Inflammatory macrophage (primary cell): ENCODE measurements around the gene TXNRD2.
A peak's percentile ranks its signal among the peaks of the same experiment; 100 is the strongest.
"Not testable (repeated sequence)": the region's sequence is repeated elsewhere in the genome, so short reads cannot be mapped to it uniquely, and the experiment has no call there.

Experiments used
- DNase-seq, 2 donors: peaks; one replicate each; pipeline ENCODE4 v3.0.0-alpha.2; 2020 to 2022

The TXNRD2 gene

GRCh38 chr22:19919701-19920363 is 21.8 kb downstream of the TXNRD2 start:
- no peak for DNase-seq

GRCh38 chr22:19918332-19919106 is 23.1 kb downstream of the TXNRD2 start:
- no peak for DNase-seq

- DNase-seq = no peak
Observed at GRCh38 chr22:19917389-19918138, 24.1 kb downstream of the TXNRD2 start.

- no peak for DNase-seq
Observed at GRCh38 chr22:19916941-19917340, 24.7 kb downstream of the TXNRD2 start.

GRCh38 chr22:19916006-19916405 is 25.6 kb downstream of the TXNRD2 start:
- no peak for DNase-seq

- no peak for DNase-seq
Observed at GRCh38 chr22:19915287-19915954, 26.2 kb downstream of the TXNRD2 start.

GRCh38 chr22:19914201-19914943 is 27.2 kb downstream of the TXNRD2 start:
- DNase-seq = no peak

- no peak for DNase-seq
Observed at GRCh38 chr22:19913337-19913936, 28.2 kb downstream of the TXNRD2 start.

GRCh38 chr22:19912271-19912999 is 29.2 kb downstream of the TXNRD2 start:
- no peak for DNase-seq

- no peak for DNase-seq
Observed at GRCh38 chr22:19911540-19912270, 29.9 kb downstream of the TXNRD2 start.

- DNase-seq = no peak
Observed at GRCh38 chr22:19910180-19910744, 31.4 kb downstream of the TXNRD2 start.

GRCh38 chr22:19909350-19910179 is 32.1 kb downstream of the TXNRD2 start:
- DNase-seq = peak; percentile 65 to 80

- not testable (repeated sequence) for DNase-seq
Observed at GRCh38 chr22:19907902-19908301, 33.7 kb downstream of the TXNRD2 start.

GRCh38 chr22:19906864-19907263 is 34.8 kb downstream of the TXNRD2 start:
- not testable (repeated sequence) for DNase-seq

GRCh38 chr22:19905347-19906276 is 36.0 kb downstream of the TXNRD2 start:
- no peak for DNase-seq

- DNase-seq = no peak
Observed at GRCh38 chr22:19904935-19905334, 36.7 kb downstream of the TXNRD2 start.

- DNase-seq = no peak
Observed at GRCh38 chr22:19904174-19904856, 37.3 kb downstream of the TXNRD2 start.
